T-helper 1 cell treated with Interleukin-12 subunit alpha and Interleukin-12 subunit beta and Interleukin-4 antibody, amounts not matched to agents 30 μg/mL and 1 μg/mL, for 36 hours (primary cell): ENCODE measurements around the gene HDAC9.
"Not testable (repeated sequence)": the region's sequence is repeated elsewhere in the genome, so short reads cannot be mapped to it uniquely, and the experiment has no call there.

ENCODE experiments used
- H3K27ac Mint-ChIP-seq: one replicate; pipeline ENCODE4 v1.8.0; 2021; ENCODE audit warnings: mild to moderate bottlenecking, mixed read lengths
- H3K27me3 Mint-ChIP-seq: one replicate; pipeline ENCODE4 v1.8.0; 2021; ENCODE audit warnings: low read depth, mixed read lengths
- H3K36me3 Mint-ChIP-seq: one replicate; pipeline ENCODE4 v1.8.0; 2021; ENCODE audit warnings: low read depth, mixed read lengths
- H3K4me1 Mint-ChIP-seq: one replicate; pipeline ENCODE4 v1.8.0; 2021; ENCODE audit warnings: low read depth, mixed read lengths
- H3K4me3 Mint-ChIP-seq: one replicate; pipeline ENCODE4 v1.8.0; 2021; ENCODE audit warnings: mild to moderate bottlenecking, moderate library complexity, mixed read lengths
- H3K9me3 Mint-ChIP-seq: one replicate; pipeline ENCODE4 v1.8.0; 2021; ENCODE audit warnings: mixed read lengths

Gene HDAC9

DNA sequence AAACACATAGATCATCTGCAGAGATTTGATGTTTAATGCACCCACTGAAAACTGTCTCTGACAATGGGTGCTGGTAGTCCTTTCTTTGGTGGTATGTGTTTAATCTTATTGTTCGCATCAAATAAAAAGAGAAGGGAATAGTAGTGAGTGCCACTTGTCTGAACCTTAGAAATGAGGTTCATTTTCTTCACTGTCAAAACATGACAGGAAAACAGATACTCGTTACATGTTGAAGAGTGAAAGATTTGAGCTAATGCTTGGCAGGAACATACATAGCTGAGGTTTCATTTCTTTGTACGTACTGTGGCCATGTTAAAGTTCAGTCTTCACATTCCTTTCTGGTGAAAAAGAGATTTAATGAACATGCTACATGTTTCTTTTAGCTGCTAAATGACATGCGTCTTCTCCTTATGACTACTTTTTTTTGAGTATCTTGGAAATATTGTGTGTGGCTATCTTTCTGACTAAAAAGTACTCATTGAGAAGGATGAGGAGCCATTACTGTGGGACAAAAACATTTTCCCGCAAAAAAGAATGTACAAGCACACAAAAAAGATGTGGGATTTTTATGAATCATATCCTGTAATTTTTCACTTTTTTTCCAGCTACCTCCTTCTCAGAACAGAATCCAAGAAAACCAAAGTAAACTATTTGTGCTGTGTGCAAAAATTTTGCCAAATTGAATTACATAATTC is 513.8 kb downstream of the HDAC9 start:
- Mint-ChIP-seq H3K9me3 (peaks cover 11% of the 10 kb centered on the region), H3K4me1 (no peaks in the 10 kb centered on the region), H3K36me3 (no peaks in the 10 kb centered on the region), H3K27ac (no peak overlapping the region), H3K27me3 (no peaks in the 10 kb centered on the region), H3K4me3 (no peak overlapping the region)

DNA sequence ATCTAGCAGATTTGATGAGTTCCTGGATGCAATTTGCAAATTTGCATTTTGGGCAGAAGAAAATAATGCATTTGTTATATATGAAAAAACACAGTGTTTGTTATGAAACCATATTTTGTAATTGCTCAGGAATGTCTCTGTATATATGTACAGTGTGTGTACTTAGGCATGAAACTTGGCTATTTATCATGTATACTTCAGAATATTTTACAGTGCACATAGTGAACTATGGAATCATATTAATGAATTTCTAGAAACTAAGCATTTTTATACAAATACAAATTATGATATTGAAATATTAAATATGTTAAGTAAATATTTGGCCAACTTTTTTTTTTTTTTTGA is 514.4 kb downstream of the HDAC9 start:
- Mint-ChIP-seq H3K27ac (no peak overlapping the region), H3K9me3 (peaks cover 11% of the 10 kb centered on the region), H3K36me3 (no peaks in the 10 kb centered on the region), H3K27me3 (no peaks in the 10 kb centered on the region), H3K4me3 (no peak overlapping the region), H3K4me1 (no peaks in the 10 kb centered on the region)

DNA sequence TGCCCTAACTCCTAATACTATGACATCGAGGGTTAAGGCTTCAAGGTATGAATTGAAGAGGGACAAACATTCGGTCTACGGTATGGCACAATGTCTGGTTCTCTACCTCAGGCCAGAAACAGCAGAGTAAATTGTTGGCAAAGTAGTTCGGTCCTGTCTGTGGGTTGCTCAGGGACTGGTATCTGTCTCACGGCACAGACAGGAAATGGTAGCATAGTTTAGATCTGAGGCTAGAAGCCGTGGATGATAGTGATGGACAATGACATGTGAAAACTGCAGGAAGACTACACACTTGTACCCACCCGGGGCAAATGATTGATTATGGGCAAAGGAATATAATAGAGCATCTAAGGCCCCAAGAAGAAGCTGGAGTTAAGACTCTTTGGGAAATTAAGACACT is 515.7 kb downstream of the HDAC9 start:
- H3K27ac Mint-ChIP-seq = no peak overlapping the region
- no peaks in the 10 kb centered on the region for H3K27me3 Mint-ChIP-seq
- peaks cover 17% of the 10 kb centered on the region for H3K9me3 Mint-ChIP-seq
- H3K36me3 Mint-ChIP-seq = no peaks in the 10 kb centered on the region
- H3K4me3 Mint-ChIP-seq = no peak overlapping the region
- no peaks in the 10 kb centered on the region for H3K4me1 Mint-ChIP-seq

DNA sequence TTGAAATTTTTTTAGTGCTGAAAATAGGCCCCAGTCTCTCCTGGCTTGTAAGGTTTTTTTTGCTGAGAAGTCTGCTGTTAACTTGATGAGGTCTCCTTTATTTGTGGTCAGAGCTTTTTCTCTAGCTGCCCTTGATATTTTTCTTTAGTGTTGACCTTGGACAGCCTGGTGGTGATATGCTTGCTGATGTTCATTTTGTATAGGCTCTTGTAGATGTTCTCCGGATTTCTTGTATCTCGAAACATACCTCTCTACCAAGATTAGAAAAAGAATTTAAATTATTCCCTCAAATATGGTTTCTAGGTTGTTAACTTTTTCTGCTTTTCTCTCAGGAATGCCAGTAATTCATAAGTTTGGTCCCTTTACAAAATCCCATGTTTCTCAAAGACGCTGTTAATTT is 519.5 kb downstream of the HDAC9 start:
- no peaks in the 10 kb centered on the region for H3K4me1 Mint-ChIP-seq
- H3K9me3 Mint-ChIP-seq = peaks cover 14% of the 10 kb centered on the region
- H3K27me3 Mint-ChIP-seq = no peaks in the 10 kb centered on the region
- no peak overlapping the region for H3K4me3 Mint-ChIP-seq
- H3K27ac Mint-ChIP-seq = no peak overlapping the region
- no peaks in the 10 kb centered on the region for H3K36me3 Mint-ChIP-seq

DNA sequence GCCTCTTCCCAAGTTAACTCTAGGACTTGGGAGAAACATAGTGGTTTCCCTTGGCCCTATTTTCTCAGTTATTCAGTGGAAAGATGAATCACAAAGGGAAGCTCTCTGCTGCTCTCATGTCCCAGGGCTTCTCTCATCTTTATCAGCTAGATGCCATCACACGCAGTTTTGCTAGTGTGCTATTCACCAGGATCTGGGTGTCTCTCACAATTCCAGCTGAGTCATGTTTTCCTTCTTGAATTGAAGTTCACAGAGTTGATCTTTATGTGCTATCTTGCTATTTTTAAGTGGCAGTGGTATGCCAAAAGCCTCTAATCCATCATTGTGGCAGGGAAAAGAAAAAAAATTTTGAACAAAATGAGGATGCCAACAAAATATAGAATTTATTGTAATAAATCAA is 520.6 kb downstream of the HDAC9 start:
- Mint-ChIP-seq H3K27ac (no peak overlapping the region), H3K27me3 (no peaks in the 10 kb centered on the region), H3K4me1 (no peaks in the 10 kb centered on the region), H3K9me3 (peaks cover 11% of the 10 kb centered on the region), H3K4me3 (no peak overlapping the region), H3K36me3 (no peaks in the 10 kb centered on the region)

GRCh38 chr7:19017374-19017773 is 521.8 kb downstream of the HDAC9 start:
- Mint-ChIP-seq H3K36me3 (no peaks in the 10 kb centered on the region), H3K9me3 (peaks cover 16% of the 10 kb centered on the region), H3K27me3 (no peaks in the 10 kb centered on the region), H3K4me3 (no peak overlapping the region), H3K4me1 (no peaks in the 10 kb centered on the region), H3K27ac (no peak overlapping the region)

DNA sequence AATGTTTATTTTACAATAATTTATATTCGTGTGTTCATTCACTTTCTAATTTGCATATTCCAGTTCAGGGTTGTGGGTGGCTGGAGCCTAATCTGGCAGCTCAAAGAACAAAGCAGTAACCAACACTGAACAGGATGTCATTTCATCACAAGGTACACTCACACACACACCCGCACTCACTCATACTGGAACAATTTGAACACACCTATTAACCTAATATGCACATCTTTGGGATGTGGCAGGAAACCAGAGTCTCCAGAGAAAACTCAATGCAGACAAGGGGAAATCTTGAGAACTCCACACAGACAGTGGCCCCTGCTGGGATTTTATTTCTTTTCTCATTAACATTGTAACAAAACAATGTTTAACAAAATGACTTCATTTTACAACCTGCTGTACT is 524.5 kb downstream of the HDAC9 start:
- Mint-ChIP-seq H3K4me3 (no peak overlapping the region), H3K4me1 (no peaks in the 10 kb centered on the region), H3K27me3 (no peaks in the 10 kb centered on the region), H3K36me3 (no peaks in the 10 kb centered on the region), H3K9me3 (peaks cover 16% of the 10 kb centered on the region), H3K27ac (no peak overlapping the region)

- Mint-ChIP-seq H3K36me3 (no peaks in the 10 kb centered on the region), H3K27me3 (no peaks in the 10 kb centered on the region), H3K9me3 (peaks cover 14% of the 10 kb centered on the region), H3K4me1 (no peaks in the 10 kb centered on the region), H3K4me3 (no peak overlapping the region), H3K27ac (no peak overlapping the region)
These were observed 525.2 kb downstream of the HDAC9 start for GRCh38 chr7:19020711-19021110.

GRCh38 chr7:19023477-19023876 is 527.9 kb downstream of the HDAC9 start:
- H3K4me1 Mint-ChIP-seq = no peaks in the 10 kb centered on the region
- H3K36me3 Mint-ChIP-seq = no peaks in the 10 kb centered on the region
- H3K9me3 Mint-ChIP-seq = peaks cover 5% of the 10 kb centered on the region
- no peaks in the 10 kb centered on the region for H3K27me3 Mint-ChIP-seq
- no peak overlapping the region for H3K27ac Mint-ChIP-seq
- no peak overlapping the region for H3K4me3 Mint-ChIP-seq

- H3K36me3 Mint-ChIP-seq = no peaks in the 10 kb centered on the region
- H3K27me3 Mint-ChIP-seq = no peaks in the 10 kb centered on the region
- H3K4me3 Mint-ChIP-seq = no peak overlapping the region
- no peak overlapping the region for H3K27ac Mint-ChIP-seq
- no peaks in the 10 kb centered on the region for H3K4me1 Mint-ChIP-seq
- peaks cover 8% of the 10 kb centered on the region for H3K9me3 Mint-ChIP-seq
These were observed 528.7 kb downstream of the HDAC9 start for GRCh38 chr7:19024261-19024660.

DNA sequence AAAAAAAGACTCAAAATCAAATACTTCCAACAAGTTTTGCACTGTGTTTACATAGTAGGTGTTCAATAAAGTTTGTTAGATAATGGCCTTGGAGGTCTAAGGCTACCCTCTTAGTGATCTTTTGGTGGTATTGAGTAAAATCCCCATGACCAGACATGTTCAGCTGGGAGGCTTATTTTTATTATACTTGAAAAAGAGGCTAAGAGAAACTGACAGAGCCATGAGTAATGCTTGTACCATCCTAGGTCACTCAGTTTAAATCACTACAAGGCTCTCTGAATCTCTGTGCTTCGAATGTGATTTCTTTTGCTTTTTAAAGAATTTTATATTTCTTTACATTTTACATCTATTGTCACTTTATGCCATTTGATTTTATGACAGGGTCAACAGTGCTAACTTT is 531.3 kb downstream of the HDAC9 start:
- Mint-ChIP-seq H3K4me3 (no peak overlapping the region), H3K36me3 (no peaks in the 10 kb centered on the region), H3K27ac (no peak overlapping the region), H3K9me3 (peaks cover 11% of the 10 kb centered on the region), H3K27me3 (no peaks in the 10 kb centered on the region), H3K4me1 (no peaks in the 10 kb centered on the region)

- no peaks in the 10 kb centered on the region for H3K36me3 Mint-ChIP-seq
- H3K4me1 Mint-ChIP-seq = no peaks in the 10 kb centered on the region
- no peak overlapping the region for H3K27ac Mint-ChIP-seq
- H3K4me3 Mint-ChIP-seq = no peak overlapping the region
- no peaks in the 10 kb centered on the region for H3K27me3 Mint-ChIP-seq
- peaks cover 22% of the 10 kb centered on the region for H3K9me3 Mint-ChIP-seq
These were observed 534.7 kb downstream of the HDAC9 start for GRCh38 chr7:19030281-19030680.

GRCh38 chr7:19032942-19033341 is 537.4 kb downstream of the HDAC9 start:
- H3K4me1 Mint-ChIP-seq, H3K36me3 Mint-ChIP-seq, H3K27ac Mint-ChIP-seq, H3K4me3 Mint-ChIP-seq, H3K27me3 Mint-ChIP-seq: not testable (repeated sequence)
- peaks cover 36% of the 10 kb centered on the region for H3K9me3 Mint-ChIP-seq

DNA sequence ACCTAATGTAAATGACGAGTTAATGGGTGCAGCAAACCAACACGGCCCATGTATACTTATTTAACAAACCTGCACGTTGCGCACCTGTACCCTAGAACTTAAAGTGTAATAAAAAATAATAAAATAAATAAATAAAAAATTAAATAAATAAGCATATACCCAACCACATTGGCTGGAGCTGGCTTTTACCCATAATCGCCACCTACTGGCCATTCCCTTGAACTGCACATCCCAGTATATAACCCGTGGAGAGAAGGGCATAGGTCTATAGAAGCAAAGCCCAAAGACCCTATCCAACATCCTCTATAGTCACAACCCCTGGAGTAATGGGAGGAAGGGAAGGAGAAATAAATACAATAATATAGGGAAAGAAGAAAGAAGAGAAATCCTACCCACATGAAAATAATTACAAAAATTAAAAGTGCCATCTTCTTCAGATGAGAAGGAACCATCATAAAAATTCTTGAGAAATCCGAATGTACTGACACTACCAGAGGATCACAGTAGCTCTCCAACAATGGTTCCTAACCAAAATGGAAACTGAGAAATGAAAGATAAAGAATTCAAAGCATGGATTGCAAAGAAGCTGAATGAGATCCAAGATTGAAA is 556.3 kb downstream of the HDAC9 start:
- H3K27ac Mint-ChIP-seq = no peak overlapping the region
- H3K27me3 Mint-ChIP-seq = no peaks in the 10 kb centered on the region
- peaks cover 11% of the 10 kb centered on the region for H3K9me3 Mint-ChIP-seq
- no peaks in the 10 kb centered on the region for H3K36me3 Mint-ChIP-seq
- H3K4me1 Mint-ChIP-seq = no peaks in the 10 kb centered on the region
- no peak overlapping the region for H3K4me3 Mint-ChIP-seq
